Mesendoderm (in vitro differentiated cells): ENCODE results near the gene PDCD10.

Experiments used
- DNase-seq: peaks from one replicate; pipeline ENCODE4 v3.0.0; 2013
- H2AK5ac ChIP-seq: 2 replicates; pipeline ENCODE4 v1.6.1; 2013; ENCODE audit warnings: low read length, inconsistent platforms
- H2BK120ac ChIP-seq: 2 replicates; pipeline ENCODE4 v1.6.1; 2013; ENCODE audit warnings: low read depth, mild to moderate bottlenecking, low read length, moderate library complexity, mixed read lengths
- H2BK15ac ChIP-seq: replicated peaks from 2 replicates; pipeline ENCODE4 v1.6.1; 2013; ENCODE audit warnings: low read depth, mild to moderate bottlenecking, moderate library complexity
- H2BK5ac ChIP-seq: 2 replicates; pipeline ENCODE4 v1.6.1; 2013; ENCODE audit warnings: low read length, inconsistent platforms
- H3K18ac ChIP-seq: 2 replicates; pipeline ENCODE4 v1.6.1; 2013; ENCODE audit warnings: mild to moderate bottlenecking, low read length, mixed read lengths
- H3K23ac ChIP-seq: one replicate; pipeline ENCODE4 v1.6.1; 2013; ENCODE audit warnings: low read length
- H3K27ac ChIP-seq: 2 replicates; pipeline ENCODE4 v1.5.1; 2013; ENCODE audit warnings: low read depth, mild to moderate bottlenecking, inconsistent platforms, low read length, moderate library complexity
- H3K27me3 ChIP-seq: 2 replicates; pipeline ENCODE4 v1.6.1; 2013; ENCODE audit warnings: low read length, control low read depth, mild to moderate bottlenecking, inconsistent platforms; ENCODE audit not compliant: insufficient read depth, poor library complexity
- H3K36me3 ChIP-seq: 2 replicates; pipeline ENCODE4 v1.6.1; 2013; ENCODE audit warnings: low read length, inconsistent platforms; ENCODE audit not compliant: control insufficient read depth, insufficient read depth
- H3K4ac ChIP-seq: one replicate; pipeline ENCODE4 v1.6.1; 2013; ENCODE audit warnings: low read depth, mild to moderate bottlenecking, low read length, moderate library complexity
- H3K4me1 ChIP-seq: 2 replicates; pipeline ENCODE4 v1.6.1; 2013; ENCODE audit warnings: low read depth, low read length, inconsistent platforms; ENCODE audit not compliant: control insufficient read depth
- H3K4me2 ChIP-seq: 2 replicates; pipeline ENCODE4 v1.6.1; 2013; ENCODE audit warnings: low read length
- H3K4me3 ChIP-seq: 2 replicates; pipeline ENCODE4 v1.5.1; 2013; ENCODE audit warnings: mild to moderate bottlenecking, low read length
- H3K56ac ChIP-seq: one replicate; pipeline ENCODE4 v1.6.1; 2013; ENCODE audit warnings: low read length
- H3K79me1 ChIP-seq: 2 replicates; pipeline ENCODE4 v1.6.1; 2013; ENCODE audit warnings: low read length, inconsistent platforms
- H3K79me2 ChIP-seq: 2 replicates; pipeline ENCODE4 v1.6.1; 2013; ENCODE audit warnings: mild to moderate bottlenecking, low read length; ENCODE audit not compliant: control insufficient read depth, insufficient read depth
- H3K9ac ChIP-seq: 2 replicates; pipeline ENCODE4 v1.6.1; 2013; ENCODE audit warnings: low read length, inconsistent platforms
- H4K5ac ChIP-seq: one replicate; pipeline ENCODE4 v1.6.1; 2013; ENCODE audit warnings: low read length
- H4K8ac ChIP-seq: one replicate; pipeline ENCODE4 v1.6.1; 2013; ENCODE audit warnings: low read depth, mild to moderate bottlenecking, control low read depth, low read length, moderate library complexity
- WGBS: extraction: QIAGEN DNeasy Blood & Tissue Kit; methylation state at CpG from one replicate; pipeline ENCODE4 v1.1.7; 2013; ENCODE audit warnings: low lambda C conversion rate, missing lambda C conversion rate; ENCODE audit not compliant: insufficient coverage; ENCODE audit errors: extremely low coverage; 5-methylcytosine and 5-hydroxymethylcytosine counted together

Gene PDCD10

DNA sequence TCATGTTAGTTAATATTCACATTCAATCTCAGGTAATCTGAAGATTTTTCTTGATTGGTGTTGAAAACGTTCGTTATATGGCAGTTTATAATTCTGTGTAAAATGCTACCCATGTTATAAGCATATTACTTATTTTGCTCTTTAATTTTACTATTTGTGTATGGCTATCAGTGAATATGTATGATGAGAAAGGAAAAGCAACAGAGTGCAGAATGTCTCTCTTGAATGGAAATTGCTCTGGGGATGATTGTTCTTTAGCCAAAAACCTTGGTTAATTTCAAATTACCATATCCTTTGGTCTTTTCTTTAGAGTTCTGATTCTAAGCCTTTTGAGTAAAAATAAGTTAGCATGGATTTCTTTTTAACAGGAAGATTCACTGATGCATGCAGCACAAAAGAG lies 3.3 kb upstream of the PDCD10 start:
- peaks cover 2% of the 10 kb centered on the region for H3K4me1 ChIP-seq
- H3K4me2 ChIP-seq: no peak overlapping the region
- no peaks in the 10 kb centered on the region for H3K27me3 ChIP-seq
- H3K4ac ChIP-seq: no peak overlapping the region
- DNase-seq: no peak
- no peak overlapping the region for H2AK5ac ChIP-seq
- no peak overlapping the region for H2BK5ac ChIP-seq
- no peak overlapping the region for H3K9ac ChIP-seq
- H4K8ac ChIP-seq: no peak overlapping the region
- H2BK120ac ChIP-seq: no peak overlapping the region
- no peaks in the 10 kb centered on the region for H3K79me1 ChIP-seq
- WGBS: no CpG with 5 or more reads among the region's 2 CpGs
- no peak overlapping the region for H3K27ac ChIP-seq
- H3K36me3 ChIP-seq: no peaks in the 10 kb centered on the region
- no peak overlapping the region for H3K56ac ChIP-seq
- H3K18ac ChIP-seq: no peak overlapping the region
- H4K5ac ChIP-seq: no peak overlapping the region
- H3K79me2 ChIP-seq: peaks cover 5% of the 10 kb centered on the region
- no peak overlapping the region for H3K23ac ChIP-seq
- H3K4me3 ChIP-seq: no peak overlapping the region
- H2BK15ac ChIP-seq: no peak overlapping the region

DNA sequence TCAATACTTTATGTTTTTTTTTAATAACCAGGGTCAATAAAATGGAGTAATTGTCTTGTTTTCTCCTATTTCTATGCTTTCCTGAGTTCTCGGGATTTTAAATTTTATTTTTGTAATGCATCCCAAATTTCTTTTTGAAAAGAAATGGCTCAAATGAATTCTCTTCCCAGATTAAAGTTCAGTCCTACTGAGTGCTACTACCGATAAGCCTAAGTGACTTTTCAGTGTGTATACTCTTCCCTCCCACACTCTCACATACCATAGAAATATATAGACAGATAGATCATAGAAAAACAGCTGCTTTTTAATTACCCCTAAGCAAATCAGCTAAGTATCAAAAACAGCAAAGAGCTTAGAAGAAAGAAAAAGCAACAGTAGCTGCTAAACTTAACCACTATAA lies 2.3 kb upstream of the PDCD10 start:
- no peaks in the 10 kb centered on the region for H3K79me1 ChIP-seq
- no peak overlapping the region for H3K56ac ChIP-seq
- no peak overlapping the region for H4K5ac ChIP-seq
- H2BK15ac ChIP-seq: no peak overlapping the region
- no peak overlapping the region for H4K8ac ChIP-seq
- H3K27me3 ChIP-seq: no peaks in the 10 kb centered on the region
- H3K23ac ChIP-seq: no peak overlapping the region
- no CpG with 5 or more reads among the region's 2 CpGs for WGBS
- DNase-seq: no peak
- H2BK120ac ChIP-seq: no peak overlapping the region
- no peak overlapping the region for H2BK5ac ChIP-seq
- no peak overlapping the region for H3K18ac ChIP-seq
- no peak overlapping the region for H3K9ac ChIP-seq
- no peak overlapping the region for H3K4me2 ChIP-seq
- no peak overlapping the region for H2AK5ac ChIP-seq
- H3K36me3 ChIP-seq: no peaks in the 10 kb centered on the region
- H3K4me3 ChIP-seq: no peak overlapping the region
- no peak overlapping the region for H3K4ac ChIP-seq
- no peak overlapping the region for H3K27ac ChIP-seq
- H3K79me2 ChIP-seq: peaks cover 13% of the 10 kb centered on the region
- peaks cover 4% of the 10 kb centered on the region for H3K4me1 ChIP-seq

DNA sequence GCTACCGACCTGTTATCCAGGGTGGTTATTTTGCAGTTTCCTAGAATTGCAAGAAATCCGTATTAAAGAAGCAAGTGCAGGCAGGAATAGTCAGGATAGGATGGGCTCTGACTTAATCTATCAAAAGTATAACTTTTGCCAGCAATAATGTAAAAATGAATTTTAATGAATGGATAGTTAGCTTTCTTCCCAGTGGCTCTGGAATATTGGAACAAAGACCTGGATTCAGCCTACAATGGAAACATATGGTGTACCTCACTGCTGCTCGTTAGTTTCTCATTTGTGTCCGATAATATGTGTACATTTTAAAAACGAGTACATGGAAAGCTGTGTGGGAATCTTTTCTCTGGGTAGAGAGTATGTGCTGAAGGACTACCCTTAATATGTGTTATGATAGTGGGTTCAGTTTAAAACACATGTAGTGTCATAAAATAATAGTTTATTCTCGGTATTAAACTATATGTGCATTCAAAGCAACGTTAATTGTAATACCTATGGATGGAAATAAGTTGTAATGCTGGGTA lies 1.6 kb upstream of the PDCD10 start:
- no peak for DNase-seq
- Histone ChIP-seq H3K4me3 (no peak overlapping the region), H2AK5ac (no peak overlapping the region), H2BK15ac (no peak overlapping the region), H3K18ac (no peak overlapping the region), H3K36me3 (no peaks in the 10 kb centered on the region), H3K27ac (no peak overlapping the region), H3K4me2 (peak overlapping the region; percentile 37), H3K4me1 (peaks cover 7% of the 10 kb centered on the region), H2BK5ac (no peak overlapping the region), H2BK120ac (no peak overlapping the region), H3K79me1 (no peaks in the 10 kb centered on the region), H3K27me3 (no peaks in the 10 kb centered on the region), H3K79me2 (peaks cover 19% of the 10 kb centered on the region), H3K23ac (no peak overlapping the region), H3K4ac (no peak overlapping the region), H4K8ac (no peak overlapping the region), H3K9ac (peak overlapping the region; percentile 74), H4K5ac (no peak overlapping the region), H3K56ac (peak overlapping the region; percentile 17)
- no CpG with 5 or more reads among the region's 7 CpGs for WGBS

DNA sequence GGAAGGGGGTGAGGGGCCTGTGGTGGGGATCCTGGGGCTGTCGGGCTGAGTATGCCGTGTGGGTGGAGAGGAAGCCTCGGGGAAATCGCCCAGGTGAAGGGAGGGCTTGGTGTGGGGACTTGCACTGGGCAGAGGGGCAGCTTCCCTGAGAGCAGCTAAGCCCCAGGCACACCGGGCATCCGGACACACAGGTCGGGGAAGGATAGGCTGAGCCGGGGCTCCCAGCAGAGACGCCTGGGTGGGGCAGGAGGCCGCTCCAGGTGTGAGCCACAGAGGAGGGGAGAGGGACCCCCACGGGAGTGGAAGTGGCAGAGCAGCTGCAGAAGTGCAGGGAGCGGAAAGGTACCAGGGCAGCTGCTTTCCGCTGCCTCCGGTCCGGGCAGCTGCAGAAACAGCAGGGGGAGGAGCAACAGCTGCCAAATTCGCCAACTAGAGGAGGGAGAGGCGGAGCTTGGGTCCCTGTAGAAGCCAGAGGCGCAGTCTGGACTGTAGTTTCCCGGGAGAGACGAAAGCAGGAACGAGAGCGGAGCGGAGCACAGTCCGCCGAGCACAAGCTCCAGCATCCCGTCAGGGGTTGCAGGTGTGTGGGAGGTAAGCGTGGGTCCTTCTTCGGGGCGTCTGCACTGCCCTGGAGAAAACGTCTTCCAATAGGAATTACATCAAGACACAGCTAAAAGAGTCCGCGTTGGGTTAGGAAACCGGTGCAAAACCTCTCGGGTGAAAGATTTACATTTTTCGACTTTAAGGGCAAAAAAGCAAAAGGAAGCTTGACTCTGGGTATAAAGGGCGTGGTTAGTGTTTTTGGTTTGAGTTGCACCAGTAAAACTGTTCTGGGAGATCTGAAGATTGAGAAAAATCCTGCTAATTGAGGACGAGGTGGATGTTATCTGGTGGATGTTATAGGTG lies 794 bp upstream of the PDCD10 start, which contains the start of gene SERPINI1:
TSS of gene SERPINI1 (plus strand) at position 489 of the 906 bp plus-strand sequence. CDS start 53,408 bp downstream, outside the sequence.
- H3K79me1 ChIP-seq: no peaks in the 10 kb centered on the region
- no peaks in the 10 kb centered on the region for H3K36me3 ChIP-seq
- H2BK5ac ChIP-seq: peak within 1 kb of the TSS; percentile 99
- peak within 1 kb of the TSS; percentile 98 for H3K4me3 ChIP-seq
- H4K8ac ChIP-seq: no peak within 1 kb of the TSS
- peak within 1 kb of the TSS; percentile 98 for H3K27ac ChIP-seq
- no CpG with 5 or more reads among the region's 37 CpGs for WGBS
- H2BK15ac ChIP-seq: no peak within 1 kb of the TSS
- no peak within 1 kb of the TSS for H2AK5ac ChIP-seq
- H3K4ac ChIP-seq: peak within 1 kb of the TSS; percentile 28
- H3K56ac ChIP-seq: peak within 1 kb of the TSS; percentile 100
- no peak within 1 kb of the TSS for H2BK120ac ChIP-seq
- H3K4me2 ChIP-seq: peak within 1 kb of the TSS; percentile 71
- no peaks in the 10 kb centered on the region for H3K27me3 ChIP-seq
- DNase-seq: peak; percentile 96
- no peak within 1 kb of the TSS for H4K5ac ChIP-seq
- H3K79me2 ChIP-seq: peaks cover 23% of the 10 kb centered on the region
- H3K23ac ChIP-seq: peak within 1 kb of the TSS; percentile 98
- H3K18ac ChIP-seq: peak within 1 kb of the TSS; percentile 46
- peaks cover 7% of the 10 kb centered on the region for H3K4me1 ChIP-seq
- peak within 1 kb of the TSS; percentile 99 for H3K9ac ChIP-seq

DNA sequence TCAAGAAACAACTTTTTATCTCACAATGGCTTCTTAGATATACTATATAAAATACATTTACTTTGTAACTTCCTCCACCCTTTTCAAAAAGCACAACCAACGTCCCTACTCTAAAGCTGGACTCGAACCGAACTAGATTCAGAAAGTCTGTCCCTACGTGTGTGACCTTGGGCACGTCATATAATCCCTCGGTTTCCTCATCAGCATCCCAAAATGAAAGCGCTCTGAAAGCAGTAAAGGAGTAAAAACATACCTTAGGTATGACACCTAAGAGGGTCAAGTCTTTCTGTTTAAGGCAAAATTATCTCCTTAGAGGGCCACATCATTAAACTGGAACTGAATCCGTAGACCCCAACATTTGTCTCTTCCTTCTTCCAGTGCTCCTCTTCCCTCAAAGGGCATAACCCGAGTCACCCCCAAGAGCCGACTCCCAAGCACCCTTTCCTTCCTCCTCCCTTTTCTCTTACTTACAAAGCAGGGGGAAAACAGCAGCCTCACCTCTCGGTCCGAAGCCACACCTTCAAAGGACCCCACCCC lies 663 bp downstream of the PDCD10 start:
- Histone ChIP-seq H3K23ac (no peak overlapping the region), H4K8ac (no peak overlapping the region), H4K5ac (no peak overlapping the region), H2BK5ac (no peak overlapping the region), H3K79me1 (no peaks in the 10 kb centered on the region), H3K18ac (peak overlapping the region; percentile 73), H3K27ac (peak overlapping the region; percentile 98), H3K4me2 (peak overlapping the region; percentile 63), H3K56ac (peak overlapping the region; percentile 100), H2AK5ac (no peak overlapping the region), H2BK15ac (no peak overlapping the region), H3K4ac (peak overlapping the region; percentile 28), H3K9ac (peak overlapping the region; percentile 99), H3K27me3 (no peaks in the 10 kb centered on the region), H3K36me3 (no peaks in the 10 kb centered on the region), H3K4me1 (peaks cover 7% of the 10 kb centered on the region), H2BK120ac (no peak overlapping the region), H3K79me2 (peaks cover 31% of the 10 kb centered on the region), H3K4me3 (peak overlapping the region; percentile 98)
- DNase-seq: no peak
- WGBS: no CpG with 5 or more reads among the region's 12 CpGs
